ENCODE results near the gene RHO.
"Not testable (repeated sequence)": the region's sequence is repeated elsewhere in the genome, so short reads cannot be mapped to it uniquely, and the experiment has no call there.

GRCh38 chr3:129497876-129498275 is 30.6 kb upstream of the RHO start:
- not testable (repeated sequence) for TF ChIP-seq EZH2 (IDR thresholded peaks at IDR 0.05; ENCODE audit: low read length, missing control alignments); CTCF (conservative IDR thresholded peaks at IDR 0.05 in 1 of 2, IDR thresholded peaks at IDR 0.05 in 1 of 2; ENCODE audit: low read depth in 1 of 2, low read length in 2 of 2)
